Body of pancreas (tissue), 4 donors: ENCODE results near the gene TTC28.

ENCODE experiments used
- CTCF ChIP-seq, 7 experiments: fragments of 450-650 bp in 4 of 7; fragments of 200-600 bp in 3 of 7; sonication (generic) in 3 of 7; IDR thresholded peaks; one replicate each; pipeline ENCODE4 v1.5.1; 2016 to 2019; ENCODE audit warnings: antibody characterized with exemption in 7 of 7
- POLR2A ChIP-seq, 3 donors: fragments of 450-650 bp; IDR thresholded peaks; one replicate each; pipeline ENCODE4 v1.6.1; 2016; ENCODE audit warnings: antibody characterized with exemption in 3 of 3, mild to moderate bottlenecking in 2 of 3

GRCh38 chr22:28137036-28137435 is 542.6 kb downstream of the TTC28 start:
- TF ChIP-seq CTCF (IDR thresholded peaks at IDR 0.05) (no peak), POLR2A (IDR thresholded peaks at IDR 0.05) (no peak)
